ENCODE data around the gene A2M.

The A2M gene

GRCh38 chr12:9123781-9124382 lies 8.2 kb upstream of the A2M start:
- Histone ChIP-seq H3K9me3 (ENCODE audit: control insufficient read depth, insufficient read depth, low read depth, low read length) (no peaks in the 10 kb centered on the region), H3K4me3 (ENCODE audit: low read depth, low read length) (no peak overlapping the region), H3K36me3 (ENCODE audit: control insufficient read depth in 2 of 2, insufficient read depth in 1 of 2, low read length in 2 of 2) (no peaks in the 10 kb centered on the region), H3K27ac (ENCODE audit: extremely low read depth, low read depth, low read length) (no peak overlapping the region), H3K4me1 (ENCODE audit: control insufficient read depth, insufficient read depth, low read length) (no peaks in the 10 kb centered on the region)
- ChIA-PET POLR2A (no interaction called here), CTCF (interaction anchor here (0.9 kb wide), 1 partner anchor 60 kb away, joined by 3 read pairs; no protein-coding TSS in a partner anchor)
- TF ChIP-seq ZSCAN16 (tag by site-specific recombination; IDR thresholded peaks at IDR 0.05): no peak
- TF ChIP-seq ZNF366 (tag by site-specific recombination; conservative IDR thresholded peaks at IDR 0.05): no peak
- TF ChIP-seq ZNF660 (tag by site-specific recombination; IDR thresholded peaks at IDR 0.05): no peak
- TF ChIP-seq KLF17 (tag by site-specific recombination; IDR thresholded peaks at IDR 0.05): no peak
- no peak for TF ChIP-seq ZNF529 (tag by site-specific recombination; IDR thresholded peaks at IDR 0.05; ENCODE audit: insufficient replicate concordance)

- Histone ChIP-seq H3K9me3 (ENCODE audit: control insufficient read depth, insufficient read depth, low read depth, low read length) (no peaks in the 10 kb centered on the region), H3K27ac (ENCODE audit: extremely low read depth, low read depth, low read length) (no peak overlapping the region), H3K36me3 (ENCODE audit: control insufficient read depth in 2 of 2, insufficient read depth in 1 of 2, low read length in 2 of 2) (no peaks in the 10 kb centered on the region), H3K4me3 (ENCODE audit: low read depth, low read length) (no peak overlapping the region), H3K4me1 (ENCODE audit: control insufficient read depth, insufficient read depth, low read length) (no peaks in the 10 kb centered on the region)
- CTCF ChIA-PET: no interaction called here
- TF ChIP-seq EGR2 (tag by site-specific recombination; IDR thresholded peaks at IDR 0.05; ENCODE audit: low read depth) (no peak), ZXDB (tag by site-specific recombination; IDR thresholded peaks at IDR 0.05) (no peak), KLF17 (tag by site-specific recombination; IDR thresholded peaks at IDR 0.05) (no peak), ZNF248 (tag by site-specific recombination; IDR thresholded peaks at IDR 0.05) (no peak), ZNF121 (tag by site-specific recombination; IDR thresholded peaks at IDR 0.05) (no peak), MYNN (tag by site-specific recombination; IDR thresholded peaks at IDR 0.05; ENCODE audit: borderline replicate concordance) (no peak), ZNF704 (tag by site-specific recombination; IDR thresholded peaks at IDR 0.05) (no peak), ZBTB10 (tag by site-specific recombination; IDR thresholded peaks at IDR 0.05) (no peak), ZNF155 (tag by site-specific recombination; IDR thresholded peaks at IDR 0.05) (no peak), ZSCAN23 (tag by site-specific recombination; IDR thresholded peaks at IDR 0.05) (no peak), ZNF433 (tag by site-specific recombination; IDR thresholded peaks at IDR 0.05; ENCODE audit: low read depth) (no peak)
- POLR2A ChIA-PET: no interaction called here
Observed at GRCh38 chr12:9122091-9122609, 6.4 kb upstream of the A2M start.

All from HEK293 (cell line).